Vagina (tissue), 2 donors: ENCODE data around the gene ABTB1. TPM values are rescaled to one million over a fixed set of nuclear protein-coding genes. Genes with fewer than 3 reads are reported as not detected.

Experiments used
- DNase-seq, 2 donors: peaks; one replicate each; pipeline ENCODE4 v3.0.0-alpha.2; 2017; ENCODE audit errors: extremely low spot score in 2 of 2
- H3K27ac ChIP-seq: fragments of 200-600 bp; sonication (generic); one replicate; pipeline ENCODE4 v1.5.1; 2019
- H3K27me3 ChIP-seq: fragments of 200-600 bp; sonication (generic); one replicate; pipeline ENCODE4 v1.5.1; 2019
- H3K36me3 ChIP-seq, 2 donors: fragments of 200-600 bp; sonication (generic); one replicate each; pipeline ENCODE4 v1.5.1; 2017 to 2019
- H3K4me1 ChIP-seq: fragments of 200-600 bp; sonication (generic); one replicate; pipeline ENCODE4 v1.5.1; 2019
- H3K4me3 ChIP-seq, 2 donors: fragments of 200-600 bp; sonication (generic); 1 replicate in 1 of 2; 2 replicates in 1 of 2; pipeline ENCODE4 v1.5.1; 2016 to 2019
- H3K9me3 ChIP-seq: fragments of 200-600 bp; sonication (generic); one replicate; pipeline ENCODE4 v1.5.1; 2019
- POLR2A ChIP-seq, 2 donors: fragments of 450-650 bp; IDR thresholded peaks; one replicate each; pipeline ENCODE4 v1.6.1; 2017; ENCODE audit warnings: antibody characterized with exemption in 2 of 2, mild to moderate bottlenecking in 2 of 2, moderate library complexity in 2 of 2
- POLR2AphosphoS5 ChIP-seq, 2 donors: sonication (generic); formaldehyde crosslinking; IDR thresholded peaks; one replicate each; pipeline ENCODE4 v1.9.0; 2017; ENCODE audit warnings: antibody characterized with exemption in 2 of 2, mild to moderate bottlenecking in 2 of 2, low read depth in 1 of 2; ENCODE audit not compliant: insufficient read depth in 1 of 2
- intact Hi-C: fragments of 100-400 bp; cut with DNase I; formaldehyde crosslinking; loops from one replicate; pipeline ENCODE4 v1.15.1; 2023
- total RNA-seq: library from RNA; depleted of rRNA; stranded (reverse); fragments of >200 nt; gene quantifications from one replicate; pipeline ENCODE4 v1.2.3, GENCODE V29; 2016
- TF ChIP-seq, protein P1 (sequence below), 3 experiments: fragments of 450-650 bp in 2 of 3; fragments of 200-600 bp in 1 of 3; sonication (generic) in 1 of 3; IDR thresholded peaks; one replicate each; pipeline ENCODE4 v1.5.1; 2017 to 2019; ENCODE audit warnings: antibody characterized with exemption in 3 of 3, mild to moderate bottlenecking in 2 of 3, moderate library complexity in 2 of 3

The ABTB1 gene
- total RNA-seq, 1 donor from 2014 or later: 59.7 TPM

DNA sequence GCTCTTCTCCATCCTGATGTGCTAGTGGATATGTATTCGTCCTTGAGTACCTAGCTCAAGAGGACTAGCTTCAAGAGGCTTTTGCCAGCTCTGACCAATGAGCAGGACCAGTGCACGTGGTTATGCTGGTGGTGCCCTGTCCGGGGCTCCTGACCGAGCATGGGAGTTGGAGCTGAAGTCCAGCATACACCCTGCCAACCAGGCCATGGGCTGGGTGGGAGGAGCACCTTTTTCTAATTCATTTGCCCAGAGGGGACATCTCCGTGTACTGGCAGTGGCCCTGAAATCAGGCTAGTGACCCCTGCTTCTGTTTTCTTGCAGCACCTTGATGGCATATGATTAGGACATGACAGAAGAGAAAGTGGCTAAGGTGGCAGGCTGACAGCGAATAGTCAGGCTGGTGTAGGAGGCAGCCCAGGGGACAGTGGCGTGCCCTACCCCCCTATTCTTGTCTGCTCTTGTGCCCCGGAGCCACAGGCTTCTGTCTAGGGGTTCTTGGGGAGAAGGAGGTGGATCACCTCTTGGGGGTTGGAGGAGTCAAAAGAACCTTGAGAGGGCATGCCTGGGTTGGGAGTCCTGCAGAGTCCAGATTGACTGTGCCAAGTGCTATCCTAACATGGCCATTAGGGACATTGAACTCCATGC lies 27.3 kb upstream of the ABTB1 start:
- intact Hi-C loops: no loop called here
- no peaks in the 10 kb centered on the region for H3K9me3 ChIP-seq
- no peak overlapping the region for H3K27ac ChIP-seq
- H3K36me3 ChIP-seq: no peaks in the 10 kb centered on the region
- TF ChIP-seq POLR2A (IDR thresholded peaks at IDR 0.05) (no peak), POLR2AphosphoS5 (IDR thresholded peaks at IDR 0.05; ENCODE audit: insufficient read depth in 1 of 2, low read depth in 1 of 2) (no peak)
- TF ChIP-seq, protein P1, sequence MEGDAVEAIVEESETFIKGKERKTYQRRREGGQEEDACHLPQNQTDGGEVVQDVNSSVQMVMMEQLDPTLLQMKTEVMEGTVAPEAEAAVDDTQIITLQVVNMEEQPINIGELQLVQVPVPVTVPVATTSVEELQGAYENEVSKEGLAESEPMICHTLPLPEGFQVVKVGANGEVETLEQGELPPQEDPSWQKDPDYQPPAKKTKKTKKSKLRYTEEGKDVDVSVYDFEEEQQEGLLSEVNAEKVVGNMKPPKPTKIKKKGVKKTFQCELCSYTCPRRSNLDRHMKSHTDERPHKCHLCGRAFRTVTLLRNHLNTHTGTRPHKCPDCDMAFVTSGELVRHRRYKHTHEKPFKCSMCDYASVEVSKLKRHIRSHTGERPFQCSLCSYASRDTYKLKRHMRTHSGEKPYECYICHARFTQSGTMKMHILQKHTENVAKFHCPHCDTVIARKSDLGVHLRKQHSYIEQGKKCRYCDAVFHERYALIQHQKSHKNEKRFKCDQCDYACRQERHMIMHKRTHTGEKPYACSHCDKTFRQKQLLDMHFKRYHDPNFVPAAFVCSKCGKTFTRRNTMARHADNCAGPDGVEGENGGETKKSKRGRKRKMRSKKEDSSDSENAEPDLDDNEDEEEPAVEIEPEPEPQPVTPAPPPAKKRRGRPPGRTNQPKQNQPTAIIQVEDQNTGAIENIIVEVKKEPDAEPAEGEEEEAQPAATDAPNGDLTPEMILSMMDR (IDR thresholded peaks at IDR 0.05): no peak
- DNase-seq: no peak
- H3K4me3 ChIP-seq: no peak overlapping the region
- no peaks in the 10 kb centered on the region for H3K27me3 ChIP-seq
- no peaks in the 10 kb centered on the region for H3K4me1 ChIP-seq

DNA sequence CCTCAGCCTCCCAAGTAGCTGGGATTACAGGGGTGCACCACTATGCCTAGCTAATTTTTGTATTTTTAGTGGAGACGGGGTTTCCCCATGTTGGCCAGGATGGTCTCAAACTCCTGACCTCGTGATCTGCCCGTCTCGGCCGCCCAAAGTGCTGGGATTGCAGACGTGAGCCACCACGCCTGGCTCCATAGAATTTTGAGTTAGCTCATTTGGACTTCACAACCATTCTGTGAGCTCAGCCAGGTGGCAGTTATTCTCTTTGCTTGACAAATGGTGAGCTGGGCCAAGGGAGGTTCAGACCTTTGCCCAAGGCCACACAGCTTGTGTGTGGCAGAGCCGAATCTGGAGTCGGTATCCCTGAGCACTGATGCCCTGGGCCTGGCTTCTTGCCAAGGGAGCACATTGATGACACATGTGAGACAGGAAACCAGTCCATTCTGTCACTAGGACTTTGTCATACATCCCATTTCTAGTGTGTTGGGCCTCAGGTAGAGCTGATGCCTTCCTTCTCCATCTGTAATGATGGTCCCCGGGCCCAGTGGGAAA lies 26.2 kb upstream of the ABTB1 start:
- Histone ChIP-seq H3K27ac (no peak overlapping the region), H3K4me3 (no peak overlapping the region), H3K36me3 (no peaks in the 10 kb centered on the region), H3K4me1 (no peaks in the 10 kb centered on the region), H3K27me3 (no peaks in the 10 kb centered on the region), H3K9me3 (no peaks in the 10 kb centered on the region)
- DNase-seq: no peak
- intact Hi-C loops: no loop called here
- TF ChIP-seq, protein P1 (IDR thresholded peaks at IDR 0.05): no peak
- TF ChIP-seq POLR2A (IDR thresholded peaks at IDR 0.05): no peak
- TF ChIP-seq POLR2AphosphoS5 (IDR thresholded peaks at IDR 0.05; ENCODE audit: insufficient read depth in 1 of 2, low read depth in 1 of 2): no peak

DNA sequence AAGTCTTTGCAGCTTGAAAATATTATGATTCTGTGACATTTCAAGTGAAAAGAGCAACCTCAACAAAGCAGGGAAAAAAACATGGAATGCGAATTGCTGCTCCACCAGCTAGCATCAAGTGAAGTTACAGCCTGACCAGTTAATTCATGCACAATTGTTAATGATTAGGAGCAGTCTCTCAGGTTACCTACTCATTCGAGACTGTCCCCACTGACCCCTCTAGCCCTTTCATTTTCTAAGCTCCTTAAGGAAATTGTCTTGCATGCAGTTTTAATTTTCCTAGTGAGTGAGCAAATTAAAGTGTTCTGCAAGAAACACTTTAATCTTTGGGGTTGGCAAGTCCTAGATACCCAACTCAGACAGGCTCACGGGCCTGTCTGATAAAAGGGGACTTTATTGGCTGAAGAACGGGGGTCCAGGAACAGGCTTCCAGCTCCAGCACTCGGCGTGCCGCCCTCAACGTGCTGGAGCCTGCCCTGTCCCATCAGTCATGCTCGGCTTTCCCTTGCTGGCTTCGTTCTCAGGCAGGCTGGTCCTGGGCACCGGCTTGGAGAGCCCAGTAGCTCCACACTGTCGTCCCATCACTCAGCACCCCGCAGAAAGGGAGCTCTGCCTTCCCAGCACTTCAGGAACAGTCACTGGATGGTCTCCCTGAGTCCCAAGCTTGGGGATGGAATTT lies 25.4 kb upstream of the ABTB1 start:
- H3K27ac ChIP-seq: no peak overlapping the region
- H3K4me1 ChIP-seq: no peaks in the 10 kb centered on the region
- no peaks in the 10 kb centered on the region for H3K27me3 ChIP-seq
- no peak for TF ChIP-seq POLR2AphosphoS5 (IDR thresholded peaks at IDR 0.05; ENCODE audit: insufficient read depth in 1 of 2, low read depth in 1 of 2)
- TF ChIP-seq, protein P1 (IDR thresholded peaks at IDR 0.05): no peak
- TF ChIP-seq POLR2A (IDR thresholded peaks at IDR 0.05): no peak
- H3K4me3 ChIP-seq: no peak overlapping the region
- intact Hi-C loops: no loop called here
- no peaks in the 10 kb centered on the region for H3K36me3 ChIP-seq
- no peaks in the 10 kb centered on the region for H3K9me3 ChIP-seq
- DNase-seq: no peak

DNA sequence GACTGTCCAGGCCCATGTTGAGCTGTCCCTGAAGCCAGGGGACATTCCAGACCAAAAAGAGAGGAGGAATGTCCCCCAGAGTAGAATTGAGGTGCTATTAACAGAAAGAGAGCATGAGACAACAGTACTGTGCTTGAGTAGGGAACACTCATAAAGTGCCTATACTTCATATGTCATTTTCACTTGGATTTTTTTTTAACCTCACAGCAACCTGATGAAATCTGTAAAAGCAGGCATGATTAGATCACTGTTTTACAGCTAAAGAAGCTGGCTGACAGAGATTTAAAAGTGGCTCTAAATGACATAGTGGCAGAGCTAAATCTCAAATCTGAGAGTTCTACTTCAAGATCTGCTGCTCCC lies 24.9 kb upstream of the ABTB1 start:
- Histone ChIP-seq H3K36me3 (no peaks in the 10 kb centered on the region), H3K4me1 (no peaks in the 10 kb centered on the region), H3K27ac (no peak overlapping the region), H3K27me3 (no peaks in the 10 kb centered on the region), H3K9me3 (no peaks in the 10 kb centered on the region), H3K4me3 (no peak overlapping the region)
- TF ChIP-seq POLR2AphosphoS5 (IDR thresholded peaks at IDR 0.05; ENCODE audit: insufficient read depth in 1 of 2, low read depth in 1 of 2) (no peak), POLR2A (IDR thresholded peaks at IDR 0.05) (no peak)
- TF ChIP-seq, protein P1 (IDR thresholded peaks at IDR 0.05): no peak
- DNase-seq: no peak
- intact Hi-C loops: no loop called here

DNA sequence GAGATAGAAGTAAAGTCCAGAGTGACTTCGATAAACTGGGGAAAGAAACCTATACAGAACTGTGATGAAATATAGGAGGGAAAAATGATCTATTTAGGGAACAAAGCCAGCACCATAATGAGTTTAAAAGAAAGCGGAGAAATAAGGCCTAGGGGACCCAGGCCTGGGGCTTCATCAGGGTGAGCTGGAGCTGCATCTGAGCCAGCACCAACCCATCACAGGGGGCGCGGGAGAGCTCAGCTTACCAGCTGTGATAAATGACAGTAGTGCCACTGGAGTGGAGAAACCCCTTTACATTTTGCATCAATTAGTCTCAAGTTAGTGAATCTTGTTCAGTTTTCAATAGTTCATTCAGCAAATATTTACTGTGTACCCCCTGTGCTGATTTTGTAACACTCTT lies 22.5 kb upstream of the ABTB1 start:
- no peak for TF ChIP-seq POLR2A (IDR thresholded peaks at IDR 0.05)
- TF ChIP-seq, protein P1 (IDR thresholded peaks at IDR 0.05): no peak
- no peak for TF ChIP-seq POLR2AphosphoS5 (IDR thresholded peaks at IDR 0.05; ENCODE audit: insufficient read depth in 1 of 2, low read depth in 1 of 2)
- H3K27me3 ChIP-seq: no peaks in the 10 kb centered on the region
- no peaks in the 10 kb centered on the region for H3K36me3 ChIP-seq
- no peaks in the 10 kb centered on the region for H3K4me1 ChIP-seq
- no peak for DNase-seq
- no peak overlapping the region for H3K27ac ChIP-seq
- no peaks in the 10 kb centered on the region for H3K9me3 ChIP-seq
- intact Hi-C loops: loop anchor here (5.0 kb wide), 2 partner anchors 172 to 322 kb away; partner anchors contain the start of gene MGLL
- no peak overlapping the region for H3K4me3 ChIP-seq
